HG02885 (cell line): ENCODE data around the gene CDK17.
"Not testable (repeated sequence)": the region's sequence is repeated elsewhere in the genome, so short reads cannot be mapped to it uniquely, and the experiment has no call there.

Experiments
- ATAC-seq: cut with Tn5 transposase; IDR thresholded peaks from one replicate; pipeline ENCODE4 v1.9.1; 2021; ENCODE audit warnings: mild to moderate bottlenecking; ENCODE audit not compliant: unreplicated experiment, poor library complexity

The CDK17 gene

DNA sequence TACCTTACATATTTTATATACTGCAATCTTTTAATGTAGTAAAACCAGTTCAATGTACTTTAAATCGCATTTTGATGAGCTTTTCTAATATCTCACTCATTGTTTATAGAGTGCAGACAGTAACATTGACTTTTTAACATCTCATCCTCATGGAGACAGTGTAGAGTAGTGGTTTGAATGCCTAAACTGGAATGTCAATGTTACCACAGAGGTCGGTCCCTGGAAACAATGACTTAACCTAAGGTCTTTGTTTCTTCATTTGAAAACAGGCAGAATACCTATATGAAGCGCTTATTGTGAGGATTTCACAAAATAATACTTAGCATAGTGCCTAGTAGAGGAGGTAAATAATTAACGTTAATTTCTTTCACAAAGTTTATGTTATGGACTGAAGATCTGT lies 5.0 kb downstream of the CDK17 start:
- ATAC-seq: no peak

DNA sequence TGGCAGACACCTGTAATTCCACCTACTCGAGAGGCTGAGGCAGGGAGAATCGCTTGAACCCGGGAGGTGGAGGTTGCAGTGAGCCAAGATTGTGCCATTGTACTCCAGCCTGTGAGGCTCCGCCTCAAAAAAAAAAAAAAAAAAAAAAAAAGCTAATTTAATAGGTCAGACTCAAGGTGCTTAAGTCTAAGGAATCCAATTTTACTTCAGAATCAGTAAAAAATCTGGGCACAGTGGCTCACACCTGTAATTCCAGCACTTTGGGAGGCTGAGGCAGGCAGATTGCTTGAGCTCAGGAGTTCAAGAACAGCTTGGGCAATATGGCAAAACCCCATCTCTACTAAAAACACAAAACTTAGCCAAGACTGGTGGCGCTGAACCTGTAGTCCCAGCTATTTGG lies 7.0 kb downstream of the CDK17 start:
- not testable (repeated sequence) for ATAC-seq

DNA sequence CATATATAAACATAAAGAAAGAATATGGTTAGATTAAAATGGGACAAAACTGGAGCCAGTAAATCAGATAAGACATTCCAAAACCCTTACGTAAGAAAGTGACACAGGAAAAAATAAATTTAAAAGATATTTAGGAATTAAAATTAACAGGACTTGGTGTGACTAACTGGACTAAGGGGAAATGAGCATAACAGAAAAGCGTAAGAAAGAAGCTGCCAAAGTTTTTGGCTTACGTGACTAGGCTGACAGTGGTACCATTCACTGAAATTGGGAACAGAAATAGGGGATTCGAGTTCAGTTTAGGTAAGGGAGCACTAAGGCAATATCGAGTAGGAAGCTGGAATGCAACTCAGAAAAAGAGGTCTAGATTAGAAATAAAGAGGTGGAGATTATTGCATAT lies 7.8 kb downstream of the CDK17 start:
- no peak for ATAC-seq

DNA sequence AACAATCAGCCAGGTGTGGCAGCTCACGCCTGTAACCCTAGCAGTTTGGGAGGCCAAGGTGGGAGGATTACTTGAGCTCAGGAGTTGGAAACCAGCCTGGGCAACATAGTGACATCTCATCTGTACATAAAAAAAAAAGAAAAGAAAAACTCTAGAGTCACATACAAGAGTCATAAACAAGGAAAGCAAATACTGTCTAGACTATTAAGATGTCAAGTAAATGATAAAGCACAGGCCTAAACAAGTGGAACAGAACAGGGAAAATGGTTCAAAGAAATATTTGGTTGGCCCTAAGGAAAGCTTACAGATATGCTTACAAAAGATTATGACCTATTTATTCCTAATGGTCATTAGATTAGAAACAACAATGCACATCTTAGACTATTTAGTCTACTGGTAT lies 12.3 kb downstream of the CDK17 start:
- ATAC-seq: no peak

DNA sequence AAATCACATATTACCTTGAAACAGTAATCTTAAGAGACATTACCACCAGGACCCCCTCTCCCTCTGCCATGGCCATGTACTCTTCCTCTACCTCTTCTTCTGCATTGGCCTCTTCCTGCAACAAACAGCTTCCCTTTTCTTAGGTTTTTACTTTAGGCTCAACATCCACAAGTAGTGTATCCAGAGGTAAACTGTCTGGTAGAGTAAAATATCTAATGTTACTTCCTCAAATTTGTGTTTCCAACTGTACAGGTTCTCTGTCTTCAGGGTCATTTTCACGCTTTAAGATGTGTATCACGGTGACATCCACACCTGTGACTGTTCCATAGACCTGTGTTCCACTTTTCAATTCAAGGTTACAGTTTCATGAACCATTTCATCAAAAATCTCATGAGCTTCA lies 13.4 kb downstream of the CDK17 start:
- ATAC-seq: no peak

DNA sequence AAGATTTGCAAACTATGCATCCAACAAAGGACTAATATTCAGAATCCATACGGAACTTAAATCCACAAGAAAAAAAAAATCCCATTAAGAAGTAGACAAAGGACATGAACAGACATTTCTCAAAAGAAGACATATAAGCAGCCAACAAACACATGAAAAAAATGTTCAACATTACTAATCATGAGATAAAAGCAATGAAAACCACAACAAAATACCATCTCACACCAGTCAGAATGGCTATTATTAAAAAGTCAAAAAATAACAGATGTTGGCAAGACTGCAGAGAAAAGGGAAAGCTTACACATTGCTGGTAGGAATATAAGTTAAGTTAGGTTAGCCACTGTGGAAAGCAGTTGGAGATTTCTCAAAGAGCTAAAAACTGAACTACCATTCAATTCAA lies 16.2 kb downstream of the CDK17 start:
- no peak for ATAC-seq

DNA sequence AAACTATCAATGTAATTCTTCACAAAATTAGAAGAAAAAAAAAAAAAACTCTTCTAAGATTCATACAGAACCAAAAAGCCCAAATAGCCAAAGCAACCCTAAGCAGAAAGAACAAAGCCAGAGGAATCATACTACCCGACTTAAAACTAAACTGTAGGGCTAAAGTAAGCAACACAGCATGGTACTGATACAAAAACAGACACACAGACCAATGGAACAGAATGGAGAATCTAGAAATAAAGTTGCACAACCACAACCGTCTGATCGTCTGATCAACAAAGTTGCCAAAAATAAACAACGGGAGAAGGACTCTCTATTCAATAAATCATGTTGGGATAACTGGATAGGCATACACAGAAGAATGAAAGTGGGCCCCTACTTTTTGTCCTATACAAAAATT lies 16.9 kb downstream of the CDK17 start:
- ATAC-seq: no peak

DNA sequence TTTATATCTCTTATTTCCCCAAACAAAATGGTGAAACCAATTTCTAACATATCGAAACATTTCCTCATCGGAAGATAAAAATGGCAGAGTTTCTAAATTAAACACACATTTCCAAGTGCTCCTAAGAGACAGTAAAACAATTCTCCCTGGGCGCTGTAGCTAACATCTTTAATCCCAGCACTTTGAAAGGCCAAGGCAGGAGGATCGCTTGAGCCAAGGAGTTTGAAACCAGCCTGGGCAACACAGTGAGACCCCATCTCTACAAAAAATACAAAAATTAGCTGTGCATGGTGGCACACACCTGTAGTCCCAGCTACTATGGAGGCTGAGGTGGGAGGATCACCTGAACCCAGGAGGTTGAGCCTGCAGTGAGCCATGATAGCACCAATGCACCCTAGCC lies 20.5 kb downstream of the CDK17 start:
- ATAC-seq: not testable (repeated sequence)

DNA sequence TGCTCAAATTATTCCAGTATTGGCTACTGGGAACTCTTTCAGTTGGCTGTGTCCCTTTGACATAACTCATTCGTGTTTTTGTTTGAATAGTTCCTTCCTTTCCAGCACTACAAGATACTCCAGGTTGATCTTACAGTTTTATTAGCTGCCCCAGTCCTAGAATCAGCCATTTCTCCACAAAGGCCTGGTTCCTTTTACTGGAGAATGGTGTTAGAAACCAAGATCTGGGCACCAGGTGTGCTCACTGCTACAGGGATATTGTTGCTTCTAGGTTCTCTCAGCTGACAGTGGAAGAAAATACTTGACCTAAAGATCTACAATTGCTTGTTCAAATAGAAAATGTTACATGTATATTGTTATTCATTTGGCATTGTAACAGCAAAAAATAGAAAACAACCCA lies 21.9 kb downstream of the CDK17 start:
- no peak for ATAC-seq

DNA sequence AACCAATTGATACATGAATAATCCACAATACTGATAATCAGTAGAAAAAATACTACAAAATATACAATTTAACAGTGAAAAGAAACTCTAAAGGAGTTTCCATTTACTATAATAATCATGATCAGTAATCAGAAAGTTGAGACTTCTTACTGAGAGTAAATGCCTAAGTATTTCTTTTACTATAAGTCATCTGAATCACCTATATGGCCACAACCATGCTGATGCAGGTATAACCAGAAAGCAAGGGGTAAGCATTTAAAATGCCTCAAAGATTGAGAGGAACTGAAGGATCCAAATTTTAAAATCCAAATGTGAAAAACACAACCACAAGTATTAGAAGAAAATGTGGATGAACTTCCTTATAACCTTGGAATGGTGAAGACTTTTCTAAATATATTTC lies 23.4 kb downstream of the CDK17 start:
- no peak for ATAC-seq

DNA sequence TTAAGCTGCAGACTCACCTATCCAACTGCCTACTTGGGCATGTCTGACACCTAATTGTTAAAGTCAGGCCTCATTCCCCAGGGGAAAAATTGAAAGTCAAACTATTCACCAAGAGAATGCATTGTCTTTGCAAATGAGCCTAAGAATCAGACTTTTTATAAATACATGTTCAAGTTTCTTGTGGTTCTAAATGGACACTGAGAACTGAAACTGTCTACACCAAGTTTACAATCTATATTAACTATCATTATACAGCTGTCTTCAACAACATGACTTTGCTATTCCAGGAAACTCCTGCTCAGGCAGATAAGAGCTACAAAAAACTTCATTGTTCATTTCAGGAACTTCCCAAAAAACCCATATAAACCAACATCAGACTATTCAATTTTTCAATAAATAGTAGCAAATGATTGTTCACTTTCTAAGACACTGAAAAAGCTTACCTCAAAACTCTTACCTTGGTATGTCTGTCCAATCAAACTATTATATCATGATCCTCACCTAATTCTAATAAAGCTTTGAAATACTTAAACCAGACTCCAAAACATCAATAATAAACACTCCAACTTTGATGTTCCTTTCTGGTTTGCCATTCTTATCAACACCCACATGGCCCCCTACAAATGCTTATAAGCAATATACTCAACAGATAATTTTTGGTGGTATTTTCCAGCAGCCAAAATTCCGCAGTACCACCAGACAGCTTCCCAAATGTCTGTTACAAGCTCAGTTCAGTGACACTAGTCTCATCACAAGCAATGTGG lies 24.2 kb downstream of the CDK17 start:
- peak; percentile 55 for ATAC-seq

DNA sequence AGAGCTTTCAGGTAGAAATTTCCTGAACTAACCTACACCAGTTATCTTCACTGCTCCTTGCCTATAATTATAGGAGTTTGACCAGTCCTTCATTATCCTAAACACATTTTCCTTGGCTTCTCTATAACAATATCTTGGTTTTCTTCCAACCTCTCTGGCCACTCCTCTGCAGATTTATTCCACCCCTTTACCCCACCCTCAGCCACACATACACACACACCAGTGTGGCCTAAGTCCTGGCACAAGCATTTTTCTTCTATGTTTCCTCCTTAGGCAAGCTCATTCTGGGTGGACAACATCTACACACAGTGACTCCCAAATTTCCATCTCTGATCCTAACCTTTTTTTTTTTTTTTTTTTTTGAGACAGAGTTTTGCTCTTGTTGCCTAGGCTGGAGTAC lies 25.1 kb downstream of the CDK17 start:
- no peak for ATAC-seq

DNA sequence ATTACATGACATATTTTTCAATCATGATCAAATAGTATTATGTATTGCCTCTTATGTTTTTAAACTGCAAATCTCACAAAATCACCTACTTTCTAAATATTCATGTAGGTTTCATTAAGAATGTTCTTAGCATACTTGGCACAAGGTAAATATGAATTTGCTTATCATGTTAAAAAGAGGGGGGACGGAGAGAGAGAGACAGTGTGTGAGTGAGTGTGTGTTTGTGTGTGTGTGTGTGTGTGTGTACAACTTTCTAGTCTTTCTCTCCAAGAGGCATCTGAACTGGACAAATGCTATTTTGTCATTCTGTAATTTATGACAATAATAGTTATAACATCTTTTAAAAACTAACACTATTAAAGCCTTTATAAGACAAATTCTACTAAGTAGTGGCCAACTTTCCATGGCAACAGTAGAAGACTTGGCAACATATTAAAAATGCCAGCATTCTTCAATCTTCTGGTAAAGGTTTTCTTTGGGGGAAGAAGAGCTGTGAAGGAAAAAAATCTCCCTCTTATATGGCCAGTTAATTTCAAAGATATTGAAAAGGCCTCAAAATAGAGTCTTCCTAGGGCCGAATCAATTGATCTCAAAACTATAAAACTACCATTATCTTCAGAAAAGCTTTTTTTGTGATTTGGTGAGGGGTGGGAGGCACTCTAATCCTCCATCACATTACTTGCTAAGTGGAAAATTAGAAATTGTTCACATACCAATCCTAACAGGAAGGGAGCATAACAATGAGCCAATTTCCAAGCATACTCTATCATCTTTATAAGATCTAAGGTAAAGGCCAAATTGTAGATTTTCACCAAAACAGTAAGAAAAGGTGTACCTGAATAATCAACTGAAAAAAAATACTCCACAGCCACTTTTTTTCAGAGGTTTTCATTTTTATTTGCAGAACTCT lies 28.2 kb downstream of the CDK17 start:
- no peak for ATAC-seq

DNA sequence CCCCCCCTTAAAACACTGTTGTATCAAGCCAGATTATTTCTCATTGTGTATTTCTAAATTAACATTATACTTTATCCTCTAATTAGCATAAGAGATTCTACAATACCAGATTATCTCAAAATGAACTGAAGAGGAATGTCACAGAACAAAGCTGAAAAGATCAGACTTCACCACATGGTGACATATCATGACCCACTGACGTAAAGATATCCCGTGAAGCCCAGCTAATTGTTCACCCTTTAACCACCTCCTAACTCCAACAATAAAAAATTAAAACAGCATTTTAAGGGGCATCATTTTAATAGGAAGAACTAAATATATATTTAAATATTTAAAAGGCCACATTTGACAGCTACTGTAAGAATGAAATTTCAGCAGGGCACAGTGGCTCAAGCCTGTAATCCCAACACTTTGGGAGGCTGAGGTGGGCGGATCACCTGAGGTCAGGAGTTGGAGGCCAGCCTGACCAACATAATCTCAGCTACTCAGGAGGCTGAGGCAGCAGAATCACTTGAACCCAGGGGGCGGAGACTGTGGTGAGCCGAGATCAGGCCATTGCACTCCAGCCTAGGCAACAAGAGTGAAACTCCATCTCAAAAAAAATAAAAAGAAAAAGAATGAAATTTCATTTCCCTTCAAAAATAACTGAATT lies 29.0 kb downstream of the CDK17 start:
- ATAC-seq: no peak

DNA sequence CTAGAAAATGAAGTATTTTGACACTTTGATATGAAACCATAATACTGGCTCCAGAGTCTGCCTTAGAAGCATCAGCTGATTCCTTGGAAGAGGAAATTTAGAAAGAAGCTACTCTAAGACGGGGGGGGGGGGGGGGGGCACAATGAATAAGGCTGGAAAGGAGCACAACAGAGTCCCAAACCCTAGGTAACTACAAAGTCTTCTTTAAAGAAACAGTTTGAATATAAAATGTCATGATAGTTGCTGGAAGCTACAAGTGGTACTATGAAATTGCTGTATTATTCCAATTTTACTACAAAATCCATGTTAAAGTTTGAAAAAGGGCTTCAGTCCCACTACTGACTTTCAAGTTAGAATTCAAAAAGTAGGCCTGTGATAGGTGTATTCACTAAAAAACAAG lies 31.6 kb downstream of the CDK17 start:
- ATAC-seq: no peak

DNA sequence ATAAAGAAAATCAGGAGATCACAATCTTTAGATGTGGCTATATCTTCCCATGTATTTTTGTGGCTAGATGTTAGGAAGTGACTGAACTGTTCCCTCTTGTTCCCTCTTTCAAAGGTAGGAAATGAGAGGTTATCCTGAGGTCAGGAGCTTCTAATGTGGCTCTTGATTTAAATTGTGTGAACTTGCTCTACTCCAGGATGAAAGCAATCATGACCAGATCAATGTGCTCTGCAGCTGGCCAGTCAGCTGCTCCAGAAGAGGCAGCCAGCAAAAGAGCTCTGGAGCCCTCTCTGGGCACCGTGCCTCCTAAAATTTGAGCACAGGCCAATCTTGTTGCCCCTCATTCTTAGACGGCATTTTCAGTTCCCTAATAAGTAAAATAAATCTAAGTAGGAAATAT lies 32.0 kb downstream of the CDK17 start:
- no peak for ATAC-seq

DNA sequence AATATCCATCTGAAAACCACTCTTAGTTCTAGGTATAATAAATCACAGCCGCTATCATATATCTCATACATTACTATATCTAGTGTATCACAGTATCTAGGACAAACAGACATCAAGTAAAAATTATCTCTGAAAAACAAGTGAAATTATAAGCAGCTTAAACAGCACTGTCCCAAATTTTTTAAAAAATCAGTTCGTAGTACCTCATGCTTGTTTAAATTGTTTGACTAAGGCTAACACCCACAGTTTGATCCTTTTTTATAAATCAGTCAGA lies 33.9 kb downstream of the CDK17 start:
- ATAC-seq: no peak

DNA sequence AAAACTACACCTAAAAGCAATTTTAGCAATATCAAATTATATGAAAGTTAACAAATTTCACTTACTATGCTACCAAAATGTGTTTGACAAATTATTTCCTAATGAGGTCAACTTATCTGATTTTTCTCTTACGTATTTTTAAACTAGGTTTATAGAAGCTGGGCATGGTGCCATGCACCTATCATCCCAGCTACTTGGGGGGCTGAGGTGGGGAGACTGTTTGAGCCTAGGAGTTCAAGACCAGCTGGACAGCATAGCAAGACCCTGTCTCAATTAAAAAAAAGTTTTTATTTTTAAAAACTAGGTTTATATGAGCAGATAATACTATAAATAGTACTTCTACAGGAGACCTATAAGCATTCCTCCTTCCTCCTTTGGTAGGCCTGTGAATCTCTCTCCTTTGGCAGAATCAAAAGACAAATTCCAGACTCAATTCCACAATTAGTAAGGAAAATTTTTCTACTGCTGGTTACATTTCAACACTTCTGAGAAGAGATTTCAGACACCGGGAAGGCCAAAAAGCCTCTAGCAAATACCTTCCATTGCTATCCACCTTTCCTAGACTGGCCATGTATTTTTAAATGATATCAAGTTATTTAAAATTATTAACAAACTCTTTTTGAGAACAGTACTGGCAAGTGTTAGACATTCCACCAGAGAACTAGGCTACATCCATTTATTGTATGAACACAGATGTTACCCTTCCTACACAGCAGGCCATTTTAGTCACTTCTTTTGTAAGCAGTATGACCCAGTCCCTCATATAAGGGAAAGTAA lies 34.4 kb downstream of the CDK17 start:
- no peak for ATAC-seq

DNA sequence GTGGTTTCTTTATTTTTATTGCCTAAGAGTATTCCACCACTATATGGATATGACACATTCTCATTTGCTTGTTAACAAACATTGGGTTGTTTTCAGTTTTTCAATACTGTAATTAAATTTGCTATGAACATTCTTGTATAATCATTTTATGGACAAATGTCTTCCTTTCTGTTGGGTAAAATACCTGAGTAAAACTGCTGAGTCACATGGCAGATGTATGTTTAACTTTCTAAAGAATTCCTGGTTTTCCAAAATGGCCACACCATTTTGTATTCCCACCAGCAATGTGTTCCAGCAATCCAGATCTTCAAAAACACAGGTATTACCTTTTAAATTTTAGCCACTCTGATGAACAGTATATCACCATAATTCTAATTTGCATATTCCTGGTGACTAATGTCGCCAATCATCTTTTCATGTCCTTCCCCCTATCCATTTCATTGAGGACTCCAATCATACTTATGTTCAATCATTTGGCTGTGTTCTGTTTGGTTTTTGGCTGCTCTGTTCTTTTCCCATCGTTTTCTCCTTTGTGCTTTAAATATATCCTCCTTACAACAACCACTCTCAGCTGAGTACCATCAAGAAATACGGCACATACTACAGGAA lies 36.0 kb downstream of the CDK17 start:
- ATAC-seq: no peak

DNA sequence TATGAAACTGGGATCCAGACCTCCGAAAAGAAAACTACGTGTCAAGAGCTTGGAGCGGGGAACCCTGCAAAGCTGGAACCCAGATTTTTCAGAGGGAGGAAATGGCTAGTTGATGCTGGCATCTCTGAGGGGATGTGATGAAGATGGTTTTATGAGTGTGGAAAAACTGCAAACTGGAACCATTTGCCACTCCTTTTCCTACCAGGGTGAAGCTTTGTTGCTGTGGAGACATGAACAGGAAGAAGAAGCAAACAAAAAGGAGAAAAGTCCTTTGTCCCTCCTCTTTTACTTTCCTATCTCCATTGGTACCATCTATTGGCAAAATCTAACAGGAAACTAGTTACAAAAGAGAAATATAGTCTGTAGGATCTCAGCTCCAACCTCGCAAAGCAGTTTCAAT lies 39.2 kb downstream of the CDK17 start:
- no peak for ATAC-seq
